DMS114 treated with DMSO at 0.1 percent for 48 hours (cell line): ENCODE data around the gene NUTF2.
"Not testable (repeated sequence)": the region's sequence is repeated elsewhere in the genome, so short reads cannot be mapped to it uniquely, and the experiment has no call there.

Source experiments
- DNase-seq: peaks from one replicate; lab custom pipeline; 2025; ENCODE audit not compliant: unreplicated experiment; lab: John Stamatoyannopoulos, UW

NUTF2 gene

DNA sequence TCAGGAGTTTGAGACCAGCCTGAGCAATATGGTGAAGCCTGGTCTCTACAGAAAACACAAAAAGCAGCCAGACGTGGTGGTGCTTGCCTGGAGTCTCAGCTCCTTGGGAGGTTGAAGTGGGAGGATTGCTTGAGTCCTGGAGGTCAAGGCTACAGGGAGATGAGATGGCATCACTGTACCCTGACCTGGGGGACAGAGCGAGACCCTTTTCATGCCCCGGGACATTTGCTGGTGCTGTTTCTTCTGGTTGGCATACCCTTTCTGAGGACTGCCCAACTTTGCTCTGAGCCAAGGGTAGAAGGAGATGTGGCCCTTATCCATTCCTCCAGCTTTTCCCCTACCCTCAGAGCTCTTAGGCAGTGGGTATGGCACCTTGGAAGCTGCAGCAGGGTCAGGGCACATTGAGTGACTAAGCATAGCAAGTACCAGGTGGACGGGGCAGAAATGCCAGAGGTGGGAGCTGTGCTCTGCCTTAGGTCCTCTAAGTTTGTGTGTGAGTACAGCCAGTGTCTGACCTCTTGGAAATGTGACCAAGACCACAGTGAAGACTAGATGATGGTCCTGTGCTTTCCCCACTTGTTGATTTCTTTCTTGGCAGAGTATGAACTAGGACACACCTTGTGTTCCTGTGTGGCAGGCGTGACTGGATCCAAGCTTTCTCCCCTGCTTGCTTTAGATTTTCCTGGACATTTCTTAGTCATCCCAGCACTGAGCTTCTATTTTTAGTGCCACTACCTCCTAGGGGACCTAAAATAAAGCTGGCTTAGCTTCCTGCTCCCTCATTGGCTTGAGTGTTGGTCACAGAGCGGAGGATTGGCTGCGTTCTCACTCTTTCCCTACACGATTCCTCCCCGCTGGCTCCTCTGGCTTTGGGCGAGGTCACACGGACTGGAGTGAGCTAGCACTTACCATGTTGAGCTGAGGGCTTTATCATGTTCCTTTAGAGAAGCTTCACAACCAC lies 16.2 kb downstream of the NUTF2 start:
- DNase-seq = no peak

GRCh38 chr16:67864044-67864443 lies 17.3 kb downstream of the NUTF2 start:
- DNase-seq = not testable (repeated sequence)

DNA sequence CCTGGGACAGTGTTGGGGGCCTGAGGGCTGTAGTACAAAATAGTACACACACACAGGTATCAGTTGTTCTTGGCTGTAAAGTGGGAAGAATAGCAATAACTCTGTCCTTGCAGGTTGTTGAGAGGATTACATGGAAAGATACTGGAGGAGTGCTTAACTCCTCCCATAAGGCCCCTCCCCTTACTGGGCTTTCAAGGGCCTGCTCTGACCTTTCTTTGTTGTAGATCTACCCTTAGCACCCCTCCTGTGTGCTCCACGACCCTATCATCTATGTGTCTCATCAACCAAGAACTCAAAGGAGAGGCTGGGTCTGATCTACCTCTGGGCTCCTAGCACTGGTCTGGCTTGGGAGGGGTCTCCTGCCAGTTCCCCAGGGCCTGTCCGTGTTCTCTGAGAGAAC lies 17.9 kb downstream of the NUTF2 start:
- no peak for DNase-seq

- DNase-seq = peak; percentile 28
Observed at GRCh38 chr16:67865318-67865717, 18.6 kb downstream of the NUTF2 start.

GRCh38 chr16:67868290-67868689 lies 21.6 kb downstream of the NUTF2 start:
- DNase-seq = no peak

GRCh38 chr16:67869653-67870052 lies 22.9 kb downstream of the NUTF2 start:
- no peak for DNase-seq

DNA sequence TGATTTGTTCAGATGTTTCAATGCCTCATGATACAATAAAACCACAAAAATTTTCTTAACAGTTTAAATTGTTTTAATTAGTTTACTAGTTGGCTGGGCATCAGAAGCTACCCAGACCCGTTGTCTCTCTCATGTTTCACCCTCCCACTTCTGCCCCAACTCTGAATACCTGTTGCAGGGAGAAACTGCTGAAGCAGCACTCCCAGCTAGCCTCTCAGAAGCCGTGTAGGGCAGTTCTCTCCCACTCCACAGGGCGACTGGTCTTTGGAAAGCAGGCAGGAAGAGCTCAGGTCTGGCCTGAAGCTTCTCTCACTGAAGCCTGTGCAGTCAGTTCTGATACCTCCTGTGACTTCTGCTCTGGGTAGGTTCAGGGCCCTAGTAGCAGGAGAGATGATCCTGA lies 24.5 kb downstream of the NUTF2 start:
- DNase-seq = no peak

DNA sequence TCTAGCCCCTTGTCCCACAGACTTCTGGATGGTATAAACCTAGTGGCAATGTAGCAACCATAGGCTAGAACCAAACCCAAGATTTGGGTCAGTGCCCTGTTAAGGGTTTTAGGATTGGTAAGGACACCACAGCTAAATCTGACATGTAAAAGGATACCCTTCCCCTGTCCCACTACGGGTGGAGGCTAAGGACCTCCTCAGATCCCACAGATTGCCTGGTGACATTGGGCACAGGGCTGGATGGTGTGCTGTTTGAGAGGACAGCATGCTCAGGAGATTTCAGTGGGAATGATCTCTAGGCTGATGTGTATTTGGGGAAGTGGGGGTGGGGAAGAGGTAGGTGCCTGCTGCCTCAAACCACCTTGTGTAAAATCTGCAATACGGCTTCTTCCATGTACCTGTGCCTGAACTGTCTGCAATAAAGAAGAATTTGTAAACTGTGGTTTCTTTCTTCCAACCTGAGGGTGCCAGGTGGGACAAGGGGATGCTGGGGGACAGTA lies 25.4 kb downstream of the NUTF2 start:
- DNase-seq = no peak

- peak; percentile 68 for DNase-seq
Observed at GRCh38 chr16:67872631-67873434, 26.1 kb downstream of the NUTF2 start, which contains the start of gene EDC4. EDC4 (plus strand) TSS chr16:67873052; CDS start chr16:67873262, 210 bp downstream.

DNA sequence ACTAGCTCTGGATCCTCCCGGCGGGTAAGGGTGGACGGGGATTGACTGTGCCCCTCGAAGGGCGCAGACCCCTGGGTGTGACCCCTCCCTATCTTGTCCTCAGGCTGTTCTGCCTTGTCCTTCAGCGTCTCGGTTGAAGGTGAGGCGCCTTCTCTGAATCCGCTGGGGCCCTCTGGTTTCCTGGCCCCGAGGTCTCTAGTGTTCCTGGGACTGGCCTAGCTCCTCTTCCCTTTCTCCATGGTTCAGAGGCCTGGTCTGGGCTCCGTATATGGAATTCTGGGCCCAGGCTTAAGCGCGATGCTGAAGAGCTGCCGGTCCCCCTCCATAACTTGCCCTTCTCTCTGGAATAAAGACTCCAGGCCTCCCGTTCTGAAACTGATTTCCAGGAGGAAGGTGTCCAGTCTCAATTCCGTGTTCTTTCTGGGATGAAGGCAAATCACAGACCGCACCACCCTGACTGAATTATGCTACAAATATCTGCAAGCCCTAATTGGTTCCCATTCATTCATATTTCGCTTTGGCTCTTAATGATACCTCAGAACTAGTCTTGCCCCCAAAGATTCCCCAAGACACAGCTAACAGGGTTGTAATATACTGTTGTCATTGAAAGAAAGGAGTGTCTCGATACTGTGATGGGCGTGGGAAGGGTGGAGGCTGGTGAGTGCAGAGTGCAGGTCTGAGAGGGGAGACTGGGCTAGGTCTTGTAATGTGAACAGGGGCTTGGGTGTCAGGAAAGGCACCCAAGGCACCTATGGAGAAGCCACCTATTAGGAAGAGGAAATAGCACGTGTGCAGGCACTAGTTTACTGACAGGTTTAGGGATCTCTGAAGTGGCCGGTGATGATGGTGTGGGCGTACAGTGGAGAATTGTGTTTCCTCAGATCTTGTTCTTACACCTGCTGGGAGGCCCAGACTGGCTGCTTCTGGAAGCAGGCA lies 27.0 kb downstream of the NUTF2 start:
- DNase-seq = no peak

DNA sequence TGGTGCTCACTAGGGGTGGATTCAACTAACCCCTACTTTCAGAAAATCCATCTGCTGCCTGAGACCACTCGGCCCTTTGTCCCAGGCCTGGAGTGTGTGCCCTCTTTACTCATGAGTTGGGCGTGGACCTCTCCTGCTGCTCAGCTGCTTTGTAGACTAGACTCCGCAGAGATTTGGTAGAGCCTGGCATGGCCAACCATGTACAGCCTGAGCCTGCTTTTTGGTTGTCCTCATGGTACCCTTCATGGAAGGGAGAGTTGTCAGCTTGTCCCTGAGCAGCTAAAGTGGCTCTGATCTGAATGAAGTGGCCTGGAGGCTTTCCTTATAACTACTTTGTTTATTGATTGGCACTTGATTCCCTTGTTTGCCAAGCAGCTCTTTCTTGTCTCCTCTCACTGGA lies 27.6 kb downstream of the NUTF2 start:
- DNase-seq = no peak

- no peak for DNase-seq
Observed at GRCh38 chr16:67877064-67877463, 30.3 kb downstream of the NUTF2 start.

GRCh38 chr16:67878232-67878631 lies 31.5 kb downstream of the NUTF2 start:
- DNase-seq = no peak

- DNase-seq = no peak
Observed at GRCh38 chr16:67878846-67879245, 32.1 kb downstream of the NUTF2 start.

GRCh38 chr16:67879462-67879861 lies 32.7 kb downstream of the NUTF2 start:
- no peak for DNase-seq

DNA sequence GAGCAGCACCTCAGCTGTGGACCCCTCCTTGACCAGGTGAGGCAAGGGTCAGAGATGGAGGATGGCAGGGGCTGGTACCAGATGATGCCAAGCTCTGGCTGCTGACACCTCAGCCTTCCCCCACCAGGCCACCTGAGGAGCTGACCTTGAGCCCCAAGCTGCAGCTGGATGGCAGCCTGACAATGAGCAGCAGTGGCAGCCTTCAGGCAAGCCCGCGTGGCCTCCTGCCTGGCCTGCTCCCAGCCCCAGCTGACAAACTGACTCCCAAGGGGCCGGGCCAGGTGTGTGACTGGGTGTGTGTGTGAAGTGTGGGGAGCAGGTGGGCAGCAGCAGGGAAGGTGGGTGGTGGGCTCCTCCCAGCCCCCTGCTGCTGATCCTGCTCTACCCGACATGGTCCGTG lies 33.2 kb downstream of the NUTF2 start:
- DNase-seq = no peak

GRCh38 chr16:67880584-67880983 lies 33.9 kb downstream of the NUTF2 start:
- no peak for DNase-seq

GRCh38 chr16:67881621-67882161 lies 35.0 kb downstream of the NUTF2 start:
- DNase-seq = no peak

DNA sequence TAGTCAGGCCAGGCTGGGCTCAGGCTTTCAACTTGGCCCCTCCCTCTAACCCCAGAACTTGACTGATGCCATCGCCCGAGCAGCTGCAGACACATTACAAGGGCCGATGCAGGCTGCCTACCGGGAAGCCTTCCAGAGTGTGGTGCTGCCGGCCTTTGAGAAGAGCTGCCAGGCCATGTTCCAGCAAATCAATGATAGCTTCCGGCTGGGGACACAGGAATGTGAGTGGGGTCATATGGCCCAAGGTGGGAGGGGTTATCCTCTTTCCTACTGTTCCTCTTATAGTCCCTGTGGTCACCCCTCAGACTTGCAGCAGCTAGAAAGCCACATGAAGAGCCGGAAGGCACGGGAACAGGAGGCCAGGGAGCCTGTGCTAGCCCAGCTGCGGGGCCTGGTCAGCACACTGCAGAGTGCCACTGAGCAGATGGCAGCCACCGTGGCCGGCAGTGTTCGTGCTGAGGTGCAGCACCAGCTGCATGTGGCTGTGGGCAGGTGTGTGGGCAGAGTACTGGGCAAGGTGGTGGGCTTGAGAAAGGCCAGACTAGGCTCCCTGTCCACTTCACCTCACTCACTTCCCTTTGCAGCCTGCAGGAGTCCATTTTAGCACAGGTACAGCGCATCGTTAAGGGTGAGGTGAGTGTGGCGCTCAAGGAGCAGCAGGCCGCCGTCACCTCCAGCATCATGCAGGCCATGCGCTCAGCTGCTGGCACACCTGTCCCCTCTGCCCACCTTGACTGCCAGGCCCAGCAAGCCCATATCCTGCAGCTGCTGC lies 35.8 kb downstream of the NUTF2 start:
- no peak for DNase-seq
